ENCODE data around the gene FIGNL2.

FIGNL2 gene

DNA sequence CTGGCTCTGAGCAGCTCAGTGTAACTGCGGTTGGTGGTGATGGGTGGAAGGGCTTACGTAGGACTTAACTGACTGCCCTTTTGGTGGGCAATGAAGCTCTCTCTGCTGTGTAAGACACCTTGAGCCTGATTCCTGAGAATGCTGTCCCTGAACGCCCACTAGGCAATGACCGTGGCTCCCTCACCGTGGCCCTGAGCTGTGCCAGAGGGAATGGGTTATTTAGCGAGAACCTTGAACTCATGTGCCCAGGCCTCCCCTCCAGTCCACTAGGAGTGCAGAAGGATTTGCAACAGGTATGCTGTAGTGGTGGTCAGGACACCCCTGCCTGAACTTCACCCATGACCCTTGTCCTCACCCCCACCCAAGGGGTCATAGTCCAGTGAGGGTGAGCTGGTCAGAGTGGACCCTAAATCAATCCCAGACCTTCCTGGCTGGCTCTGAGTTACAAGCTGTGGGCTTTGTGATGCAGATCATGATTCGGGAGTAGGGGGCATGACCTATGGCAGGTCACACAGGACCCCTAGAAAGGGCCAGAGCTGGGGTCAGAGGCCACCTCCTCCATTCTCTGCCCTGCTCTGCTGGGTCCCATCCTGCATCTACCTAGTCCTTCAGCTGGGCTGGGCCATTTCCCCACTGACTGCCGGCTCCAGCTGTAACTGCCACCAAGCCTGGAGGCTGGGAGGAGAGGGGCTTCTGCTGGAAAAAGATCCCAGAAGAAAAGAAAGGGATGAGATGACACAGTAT, 24.9 kb upstream of the FIGNL2 start:
- DNase-seq: no peak

DNA sequence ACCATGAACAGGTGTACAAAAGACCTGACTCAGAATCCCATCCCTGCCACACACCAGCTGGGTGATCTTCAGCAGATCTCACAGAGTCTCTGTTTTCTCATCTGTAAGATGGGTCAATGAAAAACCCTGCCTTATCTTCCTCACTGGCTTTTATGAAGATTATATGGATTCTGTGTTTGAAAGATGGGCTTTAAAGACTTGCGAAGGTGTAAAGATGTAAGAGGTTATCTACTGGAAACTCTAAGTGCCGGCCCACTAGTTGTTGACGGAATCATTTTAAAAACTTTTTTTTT, 24.1 kb upstream of the FIGNL2 start:
- DNase-seq: no peak

DNA sequence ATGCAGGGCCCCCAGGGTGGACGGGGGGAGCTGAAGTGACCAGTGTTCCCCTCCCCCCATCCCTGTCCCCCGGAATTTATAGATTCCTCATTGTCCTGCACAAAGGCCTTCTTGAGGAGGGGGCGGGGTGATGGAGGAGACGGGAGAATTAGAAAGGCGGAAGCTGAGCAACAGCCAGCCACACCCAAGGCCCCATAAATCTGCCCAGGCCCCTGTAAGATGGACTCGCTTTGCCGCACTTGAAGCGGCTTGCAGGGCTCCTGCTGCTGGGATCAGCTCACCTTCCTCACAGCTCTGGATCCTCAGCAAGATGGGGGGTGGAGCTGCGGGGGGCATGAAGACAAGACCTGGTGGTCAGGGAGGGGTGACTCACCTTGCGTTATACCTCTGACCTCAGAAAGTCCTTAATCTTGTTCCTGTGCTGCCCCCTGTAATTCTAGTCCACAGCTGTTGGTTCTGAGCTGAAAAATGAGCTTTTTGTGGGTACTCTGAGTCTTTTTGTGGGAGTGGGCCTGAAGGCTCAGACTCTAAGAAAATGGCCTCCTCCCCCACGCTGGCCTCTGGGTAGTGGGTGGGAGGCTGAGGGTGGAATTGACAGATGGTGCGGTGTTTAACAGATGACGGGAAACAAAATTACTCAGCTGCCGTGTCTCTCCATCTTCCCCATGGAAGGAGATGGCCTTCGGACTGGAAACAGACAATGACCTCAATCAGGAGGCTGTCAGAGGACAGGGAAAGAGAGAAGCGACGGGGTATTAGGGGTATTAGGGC, 23.6 kb upstream of the FIGNL2 start:
- DNase-seq: no peak

DNA sequence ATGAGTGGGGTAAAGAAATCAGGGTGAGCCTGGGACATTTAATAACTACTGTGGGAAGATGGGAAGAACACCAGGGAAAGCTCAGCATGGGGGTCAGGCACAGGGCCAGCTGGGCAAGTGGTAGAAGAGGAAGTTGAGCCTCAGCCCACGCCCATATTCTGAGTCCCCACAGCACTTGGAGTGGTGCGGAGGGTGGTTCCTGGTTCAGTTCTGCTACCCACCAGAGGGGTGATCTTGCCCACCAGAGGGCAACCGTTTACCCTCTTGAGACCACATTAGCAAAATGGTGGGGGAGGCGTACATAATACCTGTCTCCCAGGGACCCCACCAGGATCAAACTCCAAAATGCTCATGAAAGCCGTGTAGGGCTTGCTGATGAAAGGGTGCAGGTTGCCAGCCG, 22.6 kb upstream of the FIGNL2 start:
- peak; percentile 13 to 52 for DNase-seq

DNA sequence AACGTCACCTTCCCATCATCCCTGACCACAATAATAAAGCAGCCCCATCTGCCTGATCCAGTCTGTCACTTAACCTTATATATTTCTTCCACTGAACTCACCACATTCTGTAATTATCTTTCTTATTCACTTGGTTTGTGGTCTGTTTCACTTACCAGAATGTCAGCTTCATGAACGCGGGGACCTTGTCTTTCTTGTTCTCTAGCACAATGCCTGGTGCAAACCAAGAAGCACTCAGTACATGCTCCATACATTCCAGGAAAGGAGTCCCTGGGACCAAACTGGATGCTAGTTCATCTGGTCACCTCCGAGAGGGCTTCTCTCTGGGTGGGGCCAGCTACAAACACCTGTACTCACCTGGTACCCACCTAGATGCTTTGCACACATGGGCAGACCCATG, 22.0 kb upstream of the FIGNL2 start:
- DNase-seq: peak in 1 of 2 experiments; percentile 8

DNA sequence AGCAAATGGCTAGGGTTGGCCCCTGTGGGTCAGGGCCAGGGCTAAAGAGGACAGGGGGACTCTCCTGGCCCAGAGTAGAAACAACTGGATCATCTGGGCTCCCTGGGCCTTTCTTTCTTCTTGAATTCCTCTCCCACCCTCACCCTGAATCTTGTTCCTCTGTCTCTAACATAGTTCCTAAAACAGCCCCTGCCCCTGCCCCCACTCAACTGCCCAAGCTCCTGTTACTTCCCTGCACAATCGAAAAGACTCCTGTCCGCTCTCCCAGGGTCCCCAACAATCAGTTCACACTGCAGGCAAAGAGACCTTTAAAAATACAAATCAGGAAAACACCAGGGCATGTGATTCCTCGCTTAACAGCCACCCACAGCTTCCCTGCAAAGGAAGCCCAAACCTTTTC, 21.4 kb upstream of the FIGNL2 start:
- peak in 1 of 2 experiments; percentile 32 for DNase-seq

DNA sequence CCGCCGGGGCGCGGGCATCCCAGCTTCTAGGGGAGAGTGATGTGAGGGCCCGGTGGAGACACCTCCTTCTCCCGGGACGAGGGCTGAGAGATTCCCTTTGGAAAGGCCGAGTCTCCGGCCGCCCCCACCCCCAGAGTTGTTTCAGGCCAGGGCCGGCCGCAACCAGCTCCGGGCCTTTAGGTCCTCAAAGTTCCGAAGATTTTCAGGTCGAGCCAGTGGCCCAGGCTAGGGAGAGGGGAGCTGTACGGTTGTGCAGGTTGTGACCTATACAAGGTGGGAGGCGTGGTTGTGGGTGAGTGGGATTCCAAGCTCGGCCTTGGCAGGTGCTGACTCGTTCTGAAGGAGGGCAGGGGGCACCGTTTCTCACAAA, 21.0 kb upstream of the FIGNL2 start:
- DNase-seq: no peak

DNA sequence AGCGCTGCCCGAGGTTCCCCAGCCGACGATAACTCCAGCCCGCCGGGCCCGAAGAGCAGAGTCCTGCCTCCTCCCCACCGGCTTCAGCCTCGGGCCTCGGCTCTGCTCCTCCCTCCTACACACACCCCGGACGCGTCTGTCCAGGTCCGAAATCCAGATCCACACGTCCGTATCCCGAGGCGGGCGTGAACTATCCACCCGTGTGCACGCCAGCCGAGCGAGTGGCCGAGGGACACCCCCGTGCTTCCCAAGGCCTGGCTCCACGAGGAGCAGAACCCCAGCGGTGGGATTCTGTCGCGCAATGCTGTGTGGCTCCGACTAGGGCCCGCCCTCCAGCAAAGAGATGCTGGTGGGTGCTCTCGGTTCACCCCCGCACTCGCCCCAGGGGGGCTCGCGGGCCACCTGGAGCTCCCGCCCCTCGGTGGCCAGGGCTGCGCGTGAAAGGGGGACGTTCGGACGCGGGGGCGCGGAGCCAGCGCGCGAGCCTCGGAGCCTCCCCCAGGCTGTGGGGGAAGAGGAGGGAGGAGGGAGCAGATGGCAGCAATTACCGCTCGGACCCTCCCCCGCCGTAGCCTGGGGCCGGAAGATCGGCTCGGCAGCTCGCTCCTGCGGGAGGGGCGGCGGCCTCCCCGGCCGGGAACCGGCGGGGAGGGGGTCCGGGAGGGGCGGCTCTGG, 20.4 kb upstream of the FIGNL2 start:
- DNase-seq: no peak

DNA sequence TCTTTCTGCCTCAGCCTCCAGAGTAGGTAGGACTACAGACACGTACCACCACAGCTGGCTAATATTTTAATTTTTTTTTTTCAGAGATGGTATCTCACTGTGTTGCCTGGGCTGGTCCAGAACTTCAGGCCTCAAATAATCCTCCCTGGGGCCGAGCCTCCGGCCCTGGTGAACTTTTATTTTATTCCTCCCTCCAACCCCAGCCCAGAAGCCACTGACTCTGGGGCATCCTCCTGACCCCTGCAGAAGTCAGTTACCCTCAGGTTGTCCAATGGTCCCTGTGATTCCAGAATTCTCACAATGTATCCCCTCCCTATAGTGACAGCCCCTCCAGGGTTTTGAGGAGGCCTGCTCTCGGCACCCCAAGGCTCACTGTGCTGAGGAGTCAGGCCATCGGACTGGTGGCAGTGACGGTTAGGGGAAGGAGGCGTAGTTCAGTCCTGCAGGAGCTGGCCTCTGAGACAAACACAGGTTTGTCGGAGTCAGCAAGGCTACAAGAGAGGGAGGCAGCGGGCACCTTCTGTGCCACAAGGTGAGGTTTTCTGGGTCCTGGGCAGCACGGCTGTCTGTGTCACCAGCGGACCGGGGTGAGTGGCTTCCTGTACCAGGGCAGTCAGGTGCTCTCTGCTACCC, 19.4 kb upstream of the FIGNL2 start:
- no peak for DNase-seq

DNA sequence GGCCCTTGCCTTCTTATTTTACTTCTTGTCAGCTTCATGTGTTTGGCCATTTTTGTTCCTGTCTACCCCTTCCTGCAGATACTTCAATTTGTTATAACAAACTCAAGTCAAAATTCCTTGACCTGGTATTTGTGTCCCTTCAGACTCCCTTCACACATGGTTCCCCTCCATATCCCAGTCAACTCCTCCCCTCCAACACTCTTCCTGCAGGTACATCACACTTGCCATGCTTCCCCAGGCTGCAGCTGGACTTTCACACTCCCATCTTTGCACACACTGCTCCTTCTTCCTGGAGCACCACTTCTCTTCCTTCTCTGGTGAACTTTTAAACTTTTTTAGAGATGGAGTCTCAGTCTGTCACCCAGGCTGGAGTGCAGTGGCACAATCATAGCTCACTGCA, 18.9 kb upstream of the FIGNL2 start:
- DNase-seq: no peak

DNA sequence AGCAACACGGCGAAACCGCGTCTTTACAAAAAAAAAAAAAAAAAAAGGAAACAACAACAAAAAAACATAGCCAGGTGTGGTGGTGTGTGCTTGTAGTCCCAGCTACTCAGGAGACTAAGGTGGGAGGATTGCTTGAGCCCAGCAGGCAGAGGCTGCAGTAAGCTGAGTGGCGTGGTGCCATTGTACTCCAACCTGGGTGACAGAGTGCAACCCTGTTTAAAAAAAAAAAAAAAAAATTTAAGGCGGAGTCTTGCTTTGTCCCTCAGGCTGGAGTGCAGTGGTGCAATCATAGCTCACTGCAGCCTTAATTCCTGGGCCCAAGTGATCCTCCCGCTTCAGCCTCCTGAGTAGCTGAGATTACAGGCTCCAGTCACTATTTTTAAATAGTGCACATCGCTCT, 18.2 kb upstream of the FIGNL2 start:
- no peak for DNase-seq

DNA sequence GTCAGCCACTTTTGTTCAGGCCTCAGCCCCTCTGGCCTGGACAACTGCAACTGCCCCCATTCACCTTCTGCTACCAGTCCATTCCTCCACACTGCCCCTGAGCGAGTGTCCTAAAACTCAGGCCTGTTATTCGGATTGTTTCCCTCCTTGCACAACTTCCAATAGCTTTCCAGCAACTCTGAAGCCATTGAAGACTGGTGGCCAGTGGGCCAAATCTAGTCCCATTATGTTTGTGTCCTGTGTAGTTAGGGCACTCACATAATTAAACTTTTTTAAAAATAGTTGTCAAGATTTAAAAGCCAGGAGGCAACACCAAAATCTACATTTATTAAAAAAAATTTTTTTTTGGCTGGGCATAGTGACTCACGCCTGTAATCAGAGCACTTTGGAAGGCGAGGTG, 17.8 kb upstream of the FIGNL2 start:
- no peak for DNase-seq

DNA sequence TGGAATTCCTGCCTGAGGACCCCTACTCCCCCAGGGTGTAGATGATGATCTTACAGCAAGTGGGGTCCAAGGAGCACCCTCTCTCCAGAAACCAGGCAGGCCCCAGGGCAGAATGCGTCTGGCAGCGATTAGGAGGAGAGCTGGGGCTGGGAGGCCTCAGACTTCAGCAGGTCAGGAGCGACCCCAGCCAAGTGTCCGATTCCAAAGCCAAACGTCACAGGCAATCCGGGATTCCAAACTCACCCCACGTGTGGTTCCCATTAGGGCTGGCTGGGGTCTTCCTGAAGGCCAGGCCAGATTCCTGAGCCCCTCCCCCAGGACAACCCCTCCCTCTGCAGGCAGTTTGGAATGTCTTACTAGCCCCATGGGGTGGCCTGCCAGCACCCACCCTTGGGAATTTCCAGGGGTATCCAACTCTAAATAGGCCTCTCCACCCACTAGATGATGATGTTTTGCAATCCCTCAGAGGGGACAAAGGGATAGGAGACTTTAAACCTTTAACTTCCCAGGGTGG, 17.3 kb upstream of the FIGNL2 start:
- DNase-seq: no peak

DNA sequence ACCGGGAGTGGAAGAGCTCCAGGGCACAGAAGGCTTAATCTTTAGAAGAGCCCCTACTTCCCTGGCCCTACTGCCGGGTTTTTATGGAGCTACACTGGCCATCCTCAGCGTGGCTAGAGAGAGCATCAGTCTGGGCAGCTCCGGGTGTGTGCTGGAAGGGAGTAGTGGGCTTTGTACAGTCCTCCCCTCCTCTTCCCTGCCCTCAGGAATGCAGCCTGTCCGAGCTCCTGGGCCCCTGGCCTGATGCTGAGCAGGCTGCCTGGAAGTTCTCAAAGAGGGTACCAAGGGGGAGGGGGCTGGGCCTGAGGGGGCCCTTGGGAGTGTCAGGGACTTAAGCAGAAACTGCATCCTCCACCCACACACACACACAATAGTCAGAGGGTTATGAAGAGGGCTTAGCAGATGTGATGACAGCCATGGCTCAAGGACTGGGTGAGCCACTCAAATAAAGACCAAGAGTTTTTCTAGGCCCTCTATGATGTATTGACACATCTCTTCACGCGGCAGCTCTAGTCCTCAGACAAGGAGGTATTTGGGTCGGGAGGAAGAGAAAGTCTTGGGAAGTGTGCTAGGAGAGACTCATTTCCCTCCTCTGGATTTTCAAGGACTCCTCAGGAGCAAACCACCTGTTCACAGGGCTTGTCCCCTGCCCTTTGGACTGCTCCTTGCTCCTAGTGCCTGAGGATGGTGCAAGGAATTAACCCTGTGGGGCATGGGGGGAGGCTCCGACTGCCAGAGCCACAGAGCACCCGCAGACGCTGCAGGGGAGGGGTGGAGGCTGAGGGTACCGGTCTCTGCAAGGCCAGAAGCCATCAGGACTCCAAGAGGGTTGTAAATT, 16.5 kb upstream of the FIGNL2 start:
- DNase-seq: no peak

DNA sequence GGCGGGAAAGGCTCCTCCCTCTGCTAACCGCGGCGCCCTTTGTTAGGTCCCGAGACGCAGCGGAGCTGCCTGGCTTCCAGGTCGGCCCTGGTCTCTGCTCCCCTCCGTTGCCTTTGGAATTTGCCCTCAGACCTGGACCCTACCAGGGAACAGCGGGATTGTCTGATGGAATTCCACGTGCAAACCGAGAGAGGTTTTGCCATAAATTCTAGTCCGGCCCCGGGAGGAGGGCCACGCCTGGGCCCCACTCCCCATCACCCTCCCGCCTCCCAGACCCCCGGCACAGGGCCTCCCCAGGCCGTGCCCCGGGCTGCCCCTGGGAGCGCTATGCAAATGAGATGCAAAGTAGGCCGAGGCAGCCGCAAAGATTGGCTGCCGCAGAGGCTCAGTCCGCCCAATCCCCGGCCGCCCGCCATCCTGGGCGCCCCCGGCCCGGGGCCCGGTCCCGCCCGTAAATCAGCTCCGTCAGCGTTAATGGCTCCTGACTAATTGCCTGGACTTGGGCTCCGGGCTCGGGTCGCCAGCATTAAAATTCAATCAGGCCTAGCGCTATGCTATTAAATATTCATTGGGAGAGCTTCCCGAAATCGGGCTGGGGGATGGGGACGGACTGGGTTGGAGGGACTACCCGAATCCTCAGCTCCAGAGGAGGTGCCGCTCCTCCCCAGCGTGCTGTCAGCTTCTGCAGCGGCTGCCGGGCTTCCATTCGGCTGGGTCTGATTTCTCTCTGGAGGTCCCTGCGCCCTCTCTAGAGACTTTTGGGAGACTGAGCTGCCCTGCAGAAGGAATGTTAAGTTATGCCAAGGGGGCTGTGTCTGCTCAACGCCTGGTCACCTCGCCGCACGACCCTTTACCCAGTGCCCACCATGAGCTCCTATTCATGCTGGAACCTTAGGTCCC, 15.7 kb upstream of the FIGNL2 start:
- DNase-seq: no peak

DNA sequence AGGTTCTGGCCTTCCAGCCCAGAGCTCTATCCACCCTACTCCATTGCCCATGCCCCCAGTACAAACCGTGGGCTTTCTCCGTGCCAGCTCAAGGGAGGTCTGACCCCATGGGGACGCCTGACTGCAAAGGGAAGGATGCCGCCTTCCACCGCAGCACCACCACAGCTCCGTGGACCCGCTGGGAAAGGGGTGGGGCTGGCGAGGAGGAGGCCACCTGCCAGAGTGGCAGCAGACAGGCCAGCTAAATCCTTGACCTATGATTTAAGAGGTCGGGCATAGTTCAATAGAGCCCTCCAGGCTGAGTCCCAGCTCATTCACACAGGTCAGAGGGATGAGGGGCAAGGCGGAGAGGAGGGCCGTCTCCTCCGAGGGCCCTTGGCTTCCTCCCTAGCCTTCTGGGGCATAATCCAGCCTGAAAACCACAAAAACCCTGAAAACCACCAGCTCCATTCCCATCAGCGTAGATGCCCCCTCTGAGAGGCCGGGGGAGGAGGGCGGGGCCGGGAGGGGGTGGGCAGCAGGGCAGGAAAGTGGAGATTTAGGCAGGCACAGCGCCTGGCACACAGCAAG, 14.9 kb upstream of the FIGNL2 start:
- no peak for DNase-seq

DNA sequence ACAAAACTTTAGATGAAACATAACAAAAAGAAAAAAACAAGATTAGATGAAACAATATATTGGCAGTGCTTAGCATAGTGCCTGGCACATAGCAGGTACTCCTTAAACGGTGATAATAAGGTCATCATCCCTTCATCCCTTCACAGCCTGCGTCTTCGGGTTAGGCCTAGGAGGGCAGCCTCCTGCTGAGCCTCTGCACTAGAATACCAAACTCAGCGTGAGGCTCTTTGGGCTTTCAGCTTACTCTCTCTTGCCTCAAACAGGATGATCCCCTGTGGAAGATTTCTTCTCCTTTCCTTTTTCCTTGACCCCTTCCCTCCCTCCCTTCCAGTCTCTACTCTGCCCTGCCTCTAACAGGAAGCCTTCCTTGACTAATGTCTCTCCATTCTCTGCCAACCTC, 14.4 kb upstream of the FIGNL2 start:
- DNase-seq: no peak

DNA sequence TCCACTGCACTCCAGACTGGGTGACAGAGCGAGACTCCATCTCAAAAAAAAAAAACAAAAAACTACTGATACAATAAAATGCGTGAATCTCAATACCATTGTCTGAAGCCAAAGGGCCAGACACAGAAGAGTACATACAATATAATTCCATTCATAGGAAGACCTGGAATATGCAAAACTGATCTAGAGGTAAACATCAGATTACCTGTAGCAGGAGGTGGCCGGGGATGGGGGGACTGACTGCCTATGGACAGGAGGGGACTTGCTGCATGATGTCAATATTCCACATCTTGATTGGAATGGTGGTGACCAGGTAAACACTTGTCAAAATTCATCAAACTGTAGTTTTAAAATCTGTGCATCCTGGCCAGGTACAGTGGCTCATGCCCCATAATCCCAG, 12.5 kb upstream of the FIGNL2 start:
- DNase-seq: no peak

DNA sequence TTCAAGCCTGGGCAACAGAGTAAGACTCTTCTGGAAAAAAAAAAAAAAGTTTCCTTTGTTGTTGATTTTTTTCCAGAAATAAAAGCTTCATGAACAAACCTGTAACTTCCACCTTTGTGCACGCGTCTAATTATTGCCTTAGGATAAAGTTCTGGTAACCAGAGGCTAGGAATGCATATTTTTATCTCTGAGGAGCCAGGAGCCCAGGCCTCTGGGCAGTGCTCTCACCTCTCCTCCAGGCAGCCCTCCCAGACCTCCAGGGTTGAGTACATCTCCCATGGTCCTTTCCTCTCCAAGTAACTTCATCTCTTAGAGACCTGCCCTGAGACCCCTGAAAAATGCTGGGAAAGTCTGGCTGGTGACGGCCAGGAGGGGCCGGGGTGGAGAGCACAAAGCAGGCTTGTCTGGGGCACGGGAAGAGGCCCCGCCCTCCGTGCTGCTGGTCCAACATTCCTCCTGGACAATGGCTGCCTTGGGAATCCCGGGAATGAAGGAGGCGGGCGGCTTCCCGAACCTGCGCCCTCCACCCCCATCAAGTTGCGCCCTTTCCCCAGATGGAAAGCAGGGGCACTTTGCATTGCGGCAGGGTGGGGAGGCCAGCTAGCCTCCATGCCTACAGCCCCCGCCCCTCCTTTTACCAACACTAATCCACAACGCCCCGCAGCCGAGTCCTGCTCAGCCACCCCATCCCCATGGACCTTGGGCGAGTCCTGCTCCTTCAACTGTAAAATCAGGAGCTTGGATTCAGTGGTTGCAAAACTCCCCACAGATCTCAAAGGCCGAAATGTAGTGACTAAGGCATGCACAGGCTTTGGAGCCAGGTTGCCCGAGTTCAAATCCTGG, 7.3 kb upstream of the FIGNL2 start:
- no peak for DNase-seq
